ENCODE measurements around the gene THAP11. TPM values are rescaled to one million over a fixed set of nuclear protein-coding genes. Genes with fewer than 3 reads are reported as not detected.
"Not testable (repeated sequence)": the region's sequence is repeated elsewhere in the genome, so short reads cannot be mapped to it uniquely, and the experiment has no call there.

The THAP11 gene
- total RNA-seq, 2 donors from 2014 or later, result 42.5 to 59.4 TPM

DNA sequence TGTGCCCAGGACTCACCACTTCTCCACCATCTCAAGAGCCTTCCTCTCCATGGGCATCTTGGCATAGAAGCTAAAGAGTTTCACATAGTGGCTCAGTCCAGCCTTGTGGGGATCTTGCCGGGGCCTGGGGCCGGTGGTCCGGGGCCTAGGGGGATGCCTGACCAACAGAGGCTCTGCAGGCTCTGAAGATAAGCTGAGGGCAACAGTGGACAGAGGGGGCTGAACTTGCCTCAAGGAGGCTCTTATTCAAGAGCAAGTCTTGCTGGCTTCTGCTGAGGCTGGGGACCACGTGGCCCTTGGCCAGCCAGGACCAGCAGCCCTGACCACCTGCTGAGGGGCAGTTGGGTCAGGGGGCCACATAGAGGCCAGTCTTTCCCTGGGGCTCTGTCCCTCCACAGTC, 13.5 kb upstream of the THAP11 start:
- DNase-seq (ENCODE audit: low spot score), result no peak
- Histone ChIP-seq H3K27me3 (no peaks in the 10 kb centered on the region), H3K27ac (no peak overlapping the region), H3K36me3 (peaks cover 36% of the 10 kb centered on the region), H3K9me3 (no peaks in the 10 kb centered on the region), H3K4me3 (no peak overlapping the region), H3K4me1 (peaks cover 0 to 10% of the 10 kb centered on the region in 2 donors)
- no peak for TF ChIP-seq CTCF (IDR thresholded peaks at IDR 0.05)

- peak overlapping the region; percentile 69 to 70 for H3K27ac ChIP-seq
These were observed 9.1 kb upstream of the THAP11 start for GRCh38 chr16:67833030-67833414.

GRCh38 chr16:67833415-67834241, 8.5 kb upstream of the THAP11 start:
- Histone ChIP-seq H3K4me1 (peaks cover 0 to 17% of the 10 kb centered on the region in 2 donors), H3K27me3 (no peaks in the 10 kb centered on the region), H3K27ac (peak overlapping the region; percentile 69 to 70), H3K9me3 (no peaks in the 10 kb centered on the region), H3K4me3 (peak overlapping the region; percentile 76 to 98), H3K36me3 (peaks cover 27% of the 10 kb centered on the region)
- DNase-seq (ENCODE audit: low spot score), result peak; percentile 96
- no peak for TF ChIP-seq CTCF (IDR thresholded peaks at IDR 0.05)

More at GRCh38 chr16:67833030-67833414, 9.1 kb upstream of the THAP11 start:
- Histone ChIP-seq H3K36me3 (peaks cover 33% of the 10 kb centered on the region), H3K4me1 (peaks cover 0 to 17% of the 10 kb centered on the region in 2 donors), H3K4me3 (peak overlapping the region; percentile 76 to 98), H3K9me3 (no peaks in the 10 kb centered on the region), H3K27me3 (no peaks in the 10 kb centered on the region)
- TF ChIP-seq CTCF (IDR thresholded peaks at IDR 0.05), result no peak
- no peak for DNase-seq (ENCODE audit: low spot score)

- peak overlapping the region; percentile 69 to 70 for H3K27ac ChIP-seq
These were observed 7.9 kb upstream of the THAP11 start for GRCh38 chr16:67834242-67834614.

GRCh38 chr16:67837190-67837589, 4.9 kb upstream of the THAP11 start:
- H3K27ac ChIP-seq; H3K4me3 ChIP-seq; H3K9me3 ChIP-seq; DNase-seq (ENCODE audit: low spot score); H3K27me3 ChIP-seq; H3K36me3 ChIP-seq: not testable (repeated sequence)
- H3K4me1 ChIP-seq, result peaks cover 0 to 21% of the 10 kb centered on the region in 2 donors

More at GRCh38 chr16:67834242-67834614, 7.9 kb upstream of the THAP11 start:
- DNase-seq (ENCODE audit: low spot score), result no peak
- Histone ChIP-seq H3K4me1 (peaks cover 0 to 17% of the 10 kb centered on the region in 2 donors), H3K36me3 (peaks cover 21% of the 10 kb centered on the region), H3K4me3 (peak overlapping the region; percentile 76 to 98), H3K27me3 (no peaks in the 10 kb centered on the region), H3K9me3 (no peaks in the 10 kb centered on the region)
- TF ChIP-seq CTCF (IDR thresholded peaks at IDR 0.05), result no peak

GRCh38 chr16:67837811-67838210, 4.3 kb upstream of the THAP11 start:
- Histone ChIP-seq H3K9me3 (no peaks in the 10 kb centered on the region), H3K4me3 (no peak overlapping the region), H3K27me3 (no peaks in the 10 kb centered on the region), H3K4me1 (peaks cover 0 to 21% of the 10 kb centered on the region in 2 donors), H3K27ac (no peak overlapping the region), H3K36me3 (no peaks in the 10 kb centered on the region)
- no peak for TF ChIP-seq CTCF (IDR thresholded peaks at IDR 0.05)
- DNase-seq (ENCODE audit: low spot score), result no peak

All from right atrium auricular region (tissue), 2 donors.